NCI-H2227 treated with DMSO at 0.1 percent for 48 hours (cell line): ENCODE data around the gene FIS1.
"Not testable (repeated sequence)": the region's sequence is repeated elsewhere in the genome, so short reads cannot be mapped to it uniquely, and the experiment has no call there.

Experiments
- DNase-seq: peaks from one replicate; lab custom pipeline; 2025; lab: John Stamatoyannopoulos, UW

The FIS1 gene

GRCh38 chr7:101203740-101204738 lies 40.8 kb downstream of the FIS1 start:
- DNase-seq: not testable (repeated sequence)

GRCh38 chr7:101202603-101202918 lies 42.3 kb downstream of the FIS1 start:
- no peak for DNase-seq

GRCh38 chr7:101201695-101202602 lies 42.9 kb downstream of the FIS1 start:
- DNase-seq: no peak

- DNase-seq: no peak
Measured at GRCh38 chr7:101200862-101201599, 43.9 kb downstream of the FIS1 start, which contains the start of gene MOGAT3. MOGAT3 (minus strand) TSS chr7:101201036; CDS start chr7:101200854, 182 bp downstream.

GRCh38 chr7:101200504-101200861 lies 44.4 kb downstream of the FIS1 start:
- DNase-seq: no peak

- not testable (repeated sequence) for DNase-seq
Measured at GRCh38 chr7:101199522-101199921, 45.4 kb downstream of the FIS1 start.

- DNase-seq: no peak
Measured at GRCh38 chr7:101198476-101198875, 46.4 kb downstream of the FIS1 start.

GRCh38 chr7:101197991-101198390 lies 46.9 kb downstream of the FIS1 start:
- no peak for DNase-seq

- no peak for DNase-seq
Measured at GRCh38 chr7:101195884-101196283, 49.0 kb downstream of the FIS1 start.
